GM12872 (cell line): ENCODE data around the gene KLHDC7B.

Experiments used
- CTCF ChIP-seq: IDR thresholded peaks from 3 replicates; pipeline ENCODE4 v1.5.1; 2011; ENCODE audit warnings: low read depth, mild to moderate bottlenecking, low read length, moderate library complexity; ENCODE audit not compliant: insufficient read depth

KLHDC7B gene

GRCh38 chr22:50551160-50551752 is 5.6 kb downstream of the KLHDC7B start:
- no peak for TF ChIP-seq CTCF

GRCh38 chr22:50553310-50553709 is 7.6 kb downstream of the KLHDC7B start:
- TF ChIP-seq CTCF: no peak

GRCh38 chr22:50556703-50557102 is 11.0 kb downstream of the KLHDC7B start:
- TF ChIP-seq CTCF: no peak

GRCh38 chr22:50560034-50560433 is 14.3 kb downstream of the KLHDC7B start:
- TF ChIP-seq CTCF: no peak

GRCh38 chr22:50561401-50562358 is 16.0 kb downstream of the KLHDC7B start:
- no peak for TF ChIP-seq CTCF

GRCh38 chr22:50562523-50563412 is 17.1 kb downstream of the KLHDC7B start, which contains the start of gene SYCE3:
TSS of gene SYCE3 (minus strand) at chr22:50562919. CDS start at chr22:50556405, 6,514 bp downstream.
- peak; percentile 89 for TF ChIP-seq CTCF
